GM12872 (cell line): Measurements from ENCODE around the gene NELFE.

Experiments used
- TF ChIP-seq, protein P1 (sequence below): IDR thresholded peaks from 3 replicates; pipeline ENCODE4 v1.5.1; 2011; ENCODE audit warnings: low read depth, mild to moderate bottlenecking, low read length, moderate library complexity; ENCODE audit not compliant: insufficient read depth

NELFE gene

DNA sequence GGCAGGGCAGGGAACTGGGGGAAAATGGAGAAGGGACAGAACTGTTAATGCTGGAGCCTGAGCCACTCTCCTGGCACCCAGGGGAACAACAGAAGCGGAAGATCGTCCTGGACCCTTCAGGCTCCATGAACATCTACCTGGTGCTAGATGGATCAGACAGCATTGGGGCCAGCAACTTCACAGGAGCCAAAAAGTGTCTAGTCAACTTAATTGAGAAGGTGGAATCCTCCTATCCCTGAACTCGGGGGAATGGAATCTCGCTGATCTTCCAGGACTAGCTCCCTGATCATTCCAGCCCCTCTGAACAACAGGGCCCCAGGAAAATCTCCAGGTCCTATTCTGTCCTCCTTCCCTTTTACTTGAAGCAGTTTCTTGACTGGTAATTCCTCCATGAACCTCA lies 10.9 kb downstream of the NELFE start:
- TF ChIP-seq, protein P1, sequence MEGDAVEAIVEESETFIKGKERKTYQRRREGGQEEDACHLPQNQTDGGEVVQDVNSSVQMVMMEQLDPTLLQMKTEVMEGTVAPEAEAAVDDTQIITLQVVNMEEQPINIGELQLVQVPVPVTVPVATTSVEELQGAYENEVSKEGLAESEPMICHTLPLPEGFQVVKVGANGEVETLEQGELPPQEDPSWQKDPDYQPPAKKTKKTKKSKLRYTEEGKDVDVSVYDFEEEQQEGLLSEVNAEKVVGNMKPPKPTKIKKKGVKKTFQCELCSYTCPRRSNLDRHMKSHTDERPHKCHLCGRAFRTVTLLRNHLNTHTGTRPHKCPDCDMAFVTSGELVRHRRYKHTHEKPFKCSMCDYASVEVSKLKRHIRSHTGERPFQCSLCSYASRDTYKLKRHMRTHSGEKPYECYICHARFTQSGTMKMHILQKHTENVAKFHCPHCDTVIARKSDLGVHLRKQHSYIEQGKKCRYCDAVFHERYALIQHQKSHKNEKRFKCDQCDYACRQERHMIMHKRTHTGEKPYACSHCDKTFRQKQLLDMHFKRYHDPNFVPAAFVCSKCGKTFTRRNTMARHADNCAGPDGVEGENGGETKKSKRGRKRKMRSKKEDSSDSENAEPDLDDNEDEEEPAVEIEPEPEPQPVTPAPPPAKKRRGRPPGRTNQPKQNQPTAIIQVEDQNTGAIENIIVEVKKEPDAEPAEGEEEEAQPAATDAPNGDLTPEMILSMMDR, result no peak

DNA sequence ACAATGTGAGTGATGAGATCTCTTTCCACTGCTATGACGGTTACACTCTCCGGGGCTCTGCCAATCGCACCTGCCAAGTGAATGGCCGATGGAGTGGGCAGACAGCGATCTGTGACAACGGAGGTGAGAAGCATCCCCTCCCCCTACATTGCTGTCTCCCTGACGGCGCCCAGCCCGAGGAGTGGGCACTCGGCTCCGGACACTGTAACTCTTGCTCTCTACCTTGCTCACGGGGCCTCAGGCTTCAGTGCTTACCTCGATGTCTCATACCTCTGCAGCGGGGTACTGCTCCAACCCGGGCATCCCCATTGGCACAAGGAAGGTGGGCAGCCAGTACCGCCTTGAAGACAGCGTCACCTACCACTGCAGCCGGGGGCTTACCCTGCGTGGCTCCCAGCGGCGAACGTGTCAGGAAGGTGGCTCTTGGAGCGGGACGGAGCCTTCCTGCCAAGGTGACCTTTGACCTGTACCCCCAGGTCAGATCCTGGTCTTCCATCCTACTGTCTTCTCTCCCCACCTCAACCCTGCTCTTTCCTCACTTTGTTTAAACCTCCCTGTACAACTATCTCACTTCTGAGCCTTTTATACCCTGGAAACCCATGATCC lies 11.6 kb downstream of the NELFE start:
- TF ChIP-seq, protein P1, result no peak

DNA sequence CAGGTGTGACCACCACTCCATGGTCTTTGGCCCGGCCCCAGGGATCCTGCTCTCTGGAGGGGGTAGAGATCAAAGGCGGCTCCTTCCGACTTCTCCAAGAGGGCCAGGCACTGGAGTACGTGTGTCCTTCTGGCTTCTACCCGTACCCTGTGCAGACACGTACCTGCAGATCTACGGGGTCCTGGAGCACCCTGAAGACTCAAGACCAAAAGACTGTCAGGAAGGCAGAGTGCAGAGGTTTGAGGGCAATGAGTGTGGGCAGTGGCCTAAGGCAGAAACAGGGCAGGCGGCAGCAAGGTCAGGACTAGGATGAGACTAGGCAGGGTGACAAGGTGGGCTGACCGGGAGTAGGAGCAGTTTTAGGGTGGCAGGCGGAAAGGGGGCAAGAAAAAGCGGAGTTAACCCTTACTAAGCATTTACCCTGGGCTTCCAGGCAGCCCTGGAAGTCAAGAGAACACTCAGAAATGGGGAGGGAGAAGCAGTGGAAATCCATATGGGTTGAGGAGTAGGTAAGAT lies 12.3 kb downstream of the NELFE start:
- TF ChIP-seq, protein P1, result no peak

DNA sequence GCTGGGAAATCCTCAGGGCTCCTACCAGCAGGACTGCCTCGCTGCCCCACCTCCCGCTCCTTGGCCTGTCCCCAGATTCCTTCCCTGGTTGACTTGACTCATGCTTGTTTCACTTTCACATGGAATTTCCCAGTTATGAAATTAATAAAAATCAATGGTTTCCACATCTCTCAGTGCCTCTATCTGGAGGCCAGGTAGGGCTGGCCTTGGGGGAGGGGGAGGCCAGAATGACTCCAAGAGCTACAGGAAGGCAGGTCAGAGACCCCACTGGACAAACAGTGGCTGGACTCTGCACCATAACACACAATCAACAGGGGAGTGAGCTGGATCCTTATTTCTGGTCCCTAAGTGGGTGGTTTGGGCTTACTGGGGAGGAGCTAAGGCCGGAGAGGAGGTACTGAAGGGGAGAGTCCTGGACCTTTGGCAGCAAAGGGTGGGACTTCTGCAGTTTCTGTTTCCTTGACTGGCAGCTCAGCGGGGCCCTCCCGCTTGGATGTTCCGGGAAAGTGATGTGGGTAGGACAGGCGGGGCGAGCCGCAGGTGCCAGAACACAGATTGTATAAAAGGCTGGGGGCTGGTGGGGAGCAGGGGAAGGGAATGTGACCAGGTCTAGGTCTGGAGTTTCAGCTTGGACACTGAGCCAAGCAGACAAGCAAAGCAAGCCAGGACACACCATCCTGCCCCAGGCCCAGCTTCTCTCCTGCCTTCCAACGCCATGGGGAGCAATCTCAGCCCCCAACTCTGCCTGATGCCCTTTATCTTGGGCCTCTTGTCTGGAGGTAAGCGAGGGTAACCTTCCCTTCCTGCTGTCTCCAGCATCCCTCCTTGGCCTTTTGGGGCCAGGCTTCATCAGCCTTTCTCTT lies 13.0 kb downstream of the NELFE start, which contains the start of gene CFB:
CFB (plus strand) TSS at position 589 of the 863 bp plus-strand sequence; CDS start at position 716, 127 bp downstream.
- TF ChIP-seq, protein P1, result no peak

DNA sequence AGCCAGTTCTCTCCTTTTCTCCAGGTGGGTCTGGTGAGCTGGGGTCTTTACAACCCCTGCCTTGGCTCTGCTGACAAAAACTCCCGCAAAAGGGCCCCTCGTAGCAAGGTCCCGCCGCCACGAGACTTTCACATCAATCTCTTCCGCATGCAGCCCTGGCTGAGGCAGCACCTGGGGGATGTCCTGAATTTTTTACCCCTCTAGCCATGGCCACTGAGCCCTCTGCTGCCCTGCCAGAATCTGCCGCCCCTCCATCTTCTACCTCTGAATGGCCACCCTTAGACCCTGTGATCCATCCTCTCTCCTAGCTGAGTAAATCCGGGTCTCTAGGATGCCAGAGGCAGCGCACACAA lies 13.6 kb downstream of the NELFE start:
- TF ChIP-seq, protein P1, result no peak

DNA sequence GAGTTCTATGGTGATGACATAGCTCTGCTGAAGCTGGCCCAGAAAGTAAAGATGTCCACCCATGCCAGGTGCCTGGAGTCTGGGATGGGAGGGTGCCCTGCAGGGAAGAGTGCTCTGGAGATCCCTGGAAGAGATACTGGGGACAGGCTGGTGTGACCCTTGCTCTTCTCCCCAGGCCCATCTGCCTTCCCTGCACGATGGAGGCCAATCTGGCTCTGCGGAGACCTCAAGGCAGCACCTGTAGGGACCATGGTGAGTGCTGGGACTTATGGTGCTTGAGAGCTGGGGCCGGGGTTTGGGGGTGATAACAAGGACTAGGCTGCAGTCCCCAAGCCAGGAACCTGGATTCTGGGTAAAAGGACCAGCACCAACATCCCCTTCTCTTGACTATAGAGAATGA lies 15.0 kb downstream of the NELFE start:
- TF ChIP-seq, protein P1, result no peak

DNA sequence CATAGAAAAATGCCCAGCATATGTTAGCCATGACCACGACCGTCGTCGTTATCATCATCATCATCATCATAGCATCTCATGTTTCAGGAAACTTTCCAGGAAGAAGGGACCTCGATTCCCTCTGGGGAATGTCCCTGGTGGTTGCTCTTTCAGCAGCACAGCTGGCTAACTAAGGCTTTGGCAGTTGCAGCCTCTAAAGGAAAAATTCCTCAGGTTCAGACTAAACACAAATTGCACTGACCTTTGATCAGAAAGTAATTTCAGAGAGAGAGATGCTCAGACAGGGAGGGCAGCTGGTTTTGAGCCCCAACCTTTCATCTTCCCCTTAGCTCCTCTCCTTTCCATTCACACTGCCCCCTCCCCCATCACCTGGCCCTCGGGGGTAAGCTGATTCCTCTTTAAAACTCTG lies 18.5 kb downstream of the NELFE start:
- TF ChIP-seq, protein P1, result no peak
